ENCODE measurements around the gene RNF8.
"Not testable (repeated sequence)": the region's sequence is repeated elsewhere in the genome, so short reads cannot be mapped to it uniquely, and the experiment has no call there.

RNF8 gene

DNA sequence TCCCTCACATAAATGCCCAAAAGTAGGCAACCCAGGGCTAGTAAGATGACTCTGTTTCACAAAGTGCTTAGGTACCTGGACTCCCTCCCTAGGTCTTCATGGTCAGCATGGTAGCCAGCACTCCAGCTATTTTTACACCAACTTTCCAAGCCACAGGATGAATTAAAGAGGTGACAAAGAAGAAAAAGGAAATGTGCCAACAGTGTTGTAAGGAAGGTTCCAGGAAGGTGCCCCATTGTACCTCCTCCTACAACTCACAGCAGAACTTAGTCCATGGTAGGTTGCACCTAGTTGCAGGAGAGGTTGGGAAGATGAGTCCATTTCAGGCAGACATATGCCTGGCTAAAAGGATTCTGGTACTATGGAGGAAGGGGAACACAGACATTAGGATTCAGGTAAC, 19.7 kb upstream of the RNF8 start:
- no peak for DNase-seq (ENCODE audit: low read depth in 1 of 2, low spot score in 1 of 2)
- no peak overlapping the region for H3K27ac ChIP-seq (replicated peaks)
- no peak overlapping the region for H3K4me3 ChIP-seq (replicated peaks; ENCODE audit: insufficient read depth, low read length)
- no peaks in the 10 kb centered on the region for H3K27me3 ChIP-seq (ENCODE audit: insufficient read depth, poor library complexity, severe bottlenecking)
- TF ChIP-seq POLR2AphosphoS5 (IDR thresholded peaks at IDR 0.05; ENCODE audit: low read depth) (no peak), SPI1 (IDR thresholded peaks at IDR 0.05; ENCODE audit: borderline replicate concordance, low read depth) (no peak), GABPA (IDR thresholded peaks at IDR 0.05; ENCODE audit: low read depth) (no peak), CTCF (IDR thresholded peaks at IDR 0.05; ENCODE audit: insufficient read depth, low read length) (no peak), REST (IDR thresholded peaks at IDR 0.05; ENCODE audit: insufficient replicate concordance, low read depth) (no peak)

- H3K27me3 ChIP-seq (ENCODE audit: insufficient read depth, poor library complexity, severe bottlenecking); H3K4me3 ChIP-seq (replicated peaks; ENCODE audit: insufficient read depth, low read length); H3K27ac ChIP-seq (replicated peaks); DNase-seq (ENCODE audit: low read depth in 1 of 2, low spot score in 1 of 2): not testable (repeated sequence)
Measured at GRCh38 chr6:37338317-37338716, 15.5 kb upstream of the RNF8 start.

DNA sequence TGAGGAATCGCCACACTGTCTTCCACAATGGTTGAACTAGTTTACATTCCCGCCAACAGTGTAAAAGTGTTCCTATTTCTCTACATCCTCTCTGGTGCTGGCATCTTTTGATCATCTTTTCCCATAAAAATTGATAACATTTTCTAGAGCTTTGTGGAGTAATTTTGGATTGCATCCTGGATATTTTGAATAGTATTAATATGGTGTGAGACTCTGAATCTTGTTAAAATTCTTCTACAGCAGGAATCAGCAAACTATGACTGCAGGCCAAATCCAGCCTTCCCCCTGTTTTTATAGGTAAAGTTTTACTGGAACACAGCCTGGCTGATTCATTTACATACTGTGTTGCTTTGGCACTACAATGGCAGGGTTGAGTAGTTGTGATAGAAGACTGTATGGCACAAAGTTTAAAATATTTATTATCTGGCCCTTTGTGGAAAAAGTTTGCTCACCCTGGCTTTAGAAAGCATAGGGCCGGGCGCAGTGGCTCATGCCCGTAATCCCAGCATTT, 15.0 kb upstream of the RNF8 start:
- no peak for DNase-seq (ENCODE audit: low read depth in 1 of 2, low spot score in 1 of 2)
- TF ChIP-seq GABPA (IDR thresholded peaks at IDR 0.05; ENCODE audit: low read depth): no peak
- TF ChIP-seq CTCF (IDR thresholded peaks at IDR 0.05; ENCODE audit: insufficient read depth, low read length): no peak
- no peak for TF ChIP-seq SPI1 (IDR thresholded peaks at IDR 0.05; ENCODE audit: borderline replicate concordance, low read depth)
- no peak for TF ChIP-seq REST (IDR thresholded peaks at IDR 0.05; ENCODE audit: insufficient replicate concordance, low read depth)
- TF ChIP-seq POLR2AphosphoS5 (IDR thresholded peaks at IDR 0.05; ENCODE audit: low read depth): no peak
- H3K4me3 ChIP-seq (replicated peaks; ENCODE audit: insufficient read depth, low read length): no peak overlapping the region
- no peak overlapping the region for H3K27ac ChIP-seq (replicated peaks)
- no peaks in the 10 kb centered on the region for H3K27me3 ChIP-seq (ENCODE audit: insufficient read depth, poor library complexity, severe bottlenecking)

DNA sequence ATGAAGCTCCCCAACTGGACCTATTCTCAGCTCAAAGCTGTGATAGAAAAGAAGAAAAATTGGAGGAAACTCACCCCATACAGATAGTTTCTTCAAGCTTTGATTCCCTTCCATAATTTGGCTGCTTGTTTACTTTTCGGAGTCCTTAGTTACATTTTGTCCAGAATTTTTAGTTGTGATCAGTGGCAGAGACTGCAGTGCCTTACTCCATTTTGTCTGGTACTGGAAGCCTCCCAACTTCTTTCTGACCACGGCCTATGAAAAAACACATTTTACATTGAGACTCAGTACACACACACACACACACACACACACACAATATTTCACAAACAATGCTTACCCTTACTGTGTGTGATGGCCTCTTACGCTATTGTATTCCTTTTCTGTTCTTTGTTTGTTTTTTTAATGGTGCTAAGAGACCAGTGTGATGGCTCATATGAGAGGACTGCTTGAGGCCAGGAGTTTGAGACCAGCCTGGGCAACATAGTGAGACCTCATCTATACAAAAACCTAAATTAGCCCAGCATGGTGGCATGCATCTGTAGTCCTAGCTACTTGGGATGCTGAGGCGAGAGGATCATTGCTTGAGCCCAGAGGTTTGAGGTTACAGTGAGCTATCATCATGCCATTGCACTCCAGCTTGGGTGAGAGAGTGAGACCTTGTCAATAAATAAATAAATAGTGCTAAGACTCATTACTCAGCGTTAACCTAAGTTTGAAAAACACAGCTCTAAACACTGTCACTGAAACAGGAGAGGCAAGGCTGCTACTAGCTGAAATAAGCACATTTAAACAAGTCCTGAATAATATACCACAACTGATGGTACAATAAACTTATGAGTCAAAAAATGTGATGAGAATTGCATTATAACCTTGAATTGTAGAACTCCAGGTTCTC, 13.8 kb upstream of the RNF8 start:
- no peak for TF ChIP-seq GABPA (IDR thresholded peaks at IDR 0.05; ENCODE audit: low read depth)
- Histone ChIP-seq H3K4me3 (replicated peaks; ENCODE audit: insufficient read depth, low read length) (no peak overlapping the region), H3K27ac (replicated peaks) (no peak overlapping the region), H3K27me3 (ENCODE audit: insufficient read depth, poor library complexity, severe bottlenecking) (no peaks in the 10 kb centered on the region)
- DNase-seq (ENCODE audit: low read depth in 1 of 2, low spot score in 1 of 2): no peak

GRCh38 chr6:37340639-37340943, 13.2 kb upstream of the RNF8 start:
- Histone ChIP-seq H3K27ac (replicated peaks) (no peak overlapping the region), H3K27me3 (ENCODE audit: insufficient read depth, poor library complexity, severe bottlenecking) (no peaks in the 10 kb centered on the region), H3K4me3 (replicated peaks; ENCODE audit: insufficient read depth, low read length) (no peak overlapping the region)
- no peak for DNase-seq (ENCODE audit: low read depth in 1 of 2, low spot score in 1 of 2)
- TF ChIP-seq SPI1 (IDR thresholded peaks at IDR 0.05; ENCODE audit: borderline replicate concordance, low read depth) (no peak), CTCF (IDR thresholded peaks at IDR 0.05; ENCODE audit: insufficient read depth, low read length) (no peak), GABPA (IDR thresholded peaks at IDR 0.05; ENCODE audit: low read depth) (no peak), POLR2AphosphoS5 (IDR thresholded peaks at IDR 0.05; ENCODE audit: low read depth) (no peak), REST (IDR thresholded peaks at IDR 0.05; ENCODE audit: insufficient replicate concordance, low read depth) (no peak)
